Measurements from ENCODE around the gene FSTL5. TPM values are rescaled to one million over a fixed set of nuclear protein-coding genes. Genes with fewer than 3 reads are reported as not detected.

Gene FSTL5
- polyA plus RNA-seq, 3 donors = not detected

DNA sequence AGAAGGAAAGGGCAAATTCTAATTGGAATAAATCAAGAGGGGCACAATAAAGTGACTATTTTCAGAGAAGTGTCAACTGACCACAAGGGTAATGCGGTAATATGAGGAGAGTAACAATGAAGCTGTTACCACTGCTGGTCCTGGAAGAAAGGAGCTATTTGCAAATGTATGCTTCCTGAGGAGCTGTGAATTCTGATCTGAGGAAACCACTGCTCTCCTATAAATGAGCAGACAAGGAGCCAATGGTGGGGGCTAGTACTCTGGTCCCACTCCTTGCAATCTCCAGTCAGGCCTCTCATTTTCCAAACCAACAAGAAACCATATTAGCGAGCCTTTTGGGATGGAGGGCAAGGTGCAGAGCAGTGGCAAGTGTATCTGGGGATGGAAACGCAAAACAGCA is 770.2 kb downstream of the FSTL5 start:
- no peaks in the 10 kb centered on the region for H3K9me3 ChIP-seq (replicated peaks in 1 of 2; ENCODE audit: control insufficient read depth in 1 of 2, insufficient read depth in 1 of 2, low read length in 2 of 2)
- no peak overlapping the region for H3K27ac ChIP-seq (ENCODE audit: low read depth in 1 of 2, low read length in 2 of 2)
- DNase-seq = no peak
- no peak overlapping the region for H2AFZ ChIP-seq (ENCODE audit: insufficient read depth, low read depth, low read length, poor library complexity, severe bottlenecking)
- no peaks in the 10 kb centered on the region for H3K27me3 ChIP-seq (ENCODE audit: control insufficient read depth in 2 of 2, insufficient read depth in 2 of 2, low read length in 2 of 2)
- no peak overlapping the region for H3K9ac ChIP-seq (ENCODE audit: insufficient read depth, low read length, poor library complexity, severe bottlenecking)
- no peaks in the 10 kb centered on the region for H3K4me1 ChIP-seq (ENCODE audit: control insufficient read depth in 1 of 2, insufficient read depth in 2 of 2, low read length in 2 of 2)
- H3K4me2 ChIP-seq (replicated peaks; ENCODE audit: extremely low read depth, low read length, poor library complexity, severe bottlenecking) = no peak overlapping the region
- H3K4me3 Mint-ChIP-seq = no peak overlapping the region
- no peak overlapping the region for H3K4me3 ChIP-seq (replicated peaks in 1 of 3; ENCODE audit: low read depth in 2 of 3, low read length in 3 of 3)
- intact Hi-C loops (cut with micrococcal nuclease) = no loop called here
- H4K20me1 ChIP-seq (ENCODE audit: insufficient read depth, low read length) = no peaks in the 10 kb centered on the region
- peaks cover 6% of the 10 kb centered on the region for H3K4me1 Mint-ChIP-seq
- no peaks in the 10 kb centered on the region for H3K36me3 ChIP-seq (replicated peaks in 1 of 2; ENCODE audit: control insufficient read depth in 1 of 2, insufficient read depth in 2 of 2, low read length in 2 of 2)
- H3K36me3 Mint-ChIP-seq = no peaks in the 10 kb centered on the region
- H3K27me3 Mint-ChIP-seq (ENCODE audit: low read depth in 3 of 3) = peaks cover 0 to 2% (median 0%) of the 10 kb centered on the region in 3 donors
- WGBS (ENCODE audit: insufficient coverage) = 100% methylated on average over 2 of the region's 3 CpGs
- no peaks in the 10 kb centered on the region for H3K79me2 ChIP-seq (ENCODE audit: insufficient read depth, low read length)
- no peak for TF ChIP-seq CTCF (IDR thresholded peaks at IDR 0.05)
- H3K9me3 Mint-ChIP-seq = peaks cover 0 to 4% (median 0%) of the 10 kb centered on the region in 7 donors
- no peak overlapping the region for H3K27ac Mint-ChIP-seq

DNA sequence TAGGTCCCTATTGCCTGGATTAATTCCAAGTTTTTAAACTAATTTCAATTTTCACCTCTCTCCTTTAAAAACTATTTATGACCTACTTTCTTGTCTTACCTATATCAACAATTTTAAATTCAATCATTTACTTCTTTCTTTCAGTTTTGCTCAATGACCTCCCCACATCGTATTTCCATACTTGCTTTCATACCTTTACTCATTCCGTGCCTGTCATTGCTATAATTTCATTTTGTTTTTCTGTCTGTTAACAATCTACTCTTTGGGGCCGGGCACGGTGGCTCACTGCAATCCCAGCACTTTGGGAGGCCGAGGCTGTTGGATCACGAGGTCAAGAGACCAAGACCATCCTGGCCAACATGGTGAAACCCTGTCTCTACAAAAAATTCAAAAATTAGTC is 781.1 kb downstream of the FSTL5 start:
- no peak for DNase-seq
- H3K36me3 Mint-ChIP-seq = no peaks in the 10 kb centered on the region
- H3K27me3 Mint-ChIP-seq (ENCODE audit: low read depth in 3 of 3) = peaks cover 0 to 1% (median 0%) of the 10 kb centered on the region in 3 donors
- no peaks in the 10 kb centered on the region for H3K4me1 Mint-ChIP-seq
- Histone ChIP-seq H2AFZ (ENCODE audit: insufficient read depth, low read depth, low read length, poor library complexity, severe bottlenecking) (no peak overlapping the region), H3K36me3 (replicated peaks in 1 of 2; ENCODE audit: control insufficient read depth in 1 of 2, insufficient read depth in 2 of 2, low read length in 2 of 2) (no peaks in the 10 kb centered on the region), H3K4me1 (ENCODE audit: control insufficient read depth in 1 of 2, insufficient read depth in 2 of 2, low read length in 2 of 2) (no peaks in the 10 kb centered on the region), H3K27ac (ENCODE audit: low read depth in 1 of 2, low read length in 2 of 2) (no peak overlapping the region), H3K27me3 (ENCODE audit: control insufficient read depth in 2 of 2, insufficient read depth in 2 of 2, low read length in 2 of 2) (no peaks in the 10 kb centered on the region), H3K9me3 (replicated peaks in 1 of 2; ENCODE audit: control insufficient read depth in 1 of 2, insufficient read depth in 1 of 2, low read length in 2 of 2) (no peaks in the 10 kb centered on the region), H3K4me2 (replicated peaks; ENCODE audit: extremely low read depth, low read length, poor library complexity, severe bottlenecking) (no peak overlapping the region), H3K4me3 (replicated peaks in 1 of 3; ENCODE audit: low read depth in 2 of 3, low read length in 3 of 3) (no peak overlapping the region), H4K20me1 (ENCODE audit: insufficient read depth, low read length) (no peaks in the 10 kb centered on the region), H3K9ac (ENCODE audit: insufficient read depth, low read length, poor library complexity, severe bottlenecking) (no peak overlapping the region), H3K79me2 (ENCODE audit: insufficient read depth, low read length) (no peaks in the 10 kb centered on the region)
- H3K9me3 Mint-ChIP-seq = peaks cover 0 to 1% (median 0%) of the 10 kb centered on the region in 7 donors
- no peak overlapping the region for H3K4me3 Mint-ChIP-seq
- TF ChIP-seq CTCF (IDR thresholded peaks at IDR 0.05) = no peak
- intact Hi-C loops (cut with micrococcal nuclease) = no loop called here
- no peak overlapping the region for H3K27ac Mint-ChIP-seq
- WGBS (ENCODE audit: insufficient coverage) = 88% methylated on average over 1 of the region's 6 CpGs
